Measurements from ENCODE around the gene WDR7. TPM values are rescaled to one million over a fixed set of nuclear protein-coding genes. Genes with fewer than 3 reads are reported as not detected.
A peak's percentile ranks its signal among the peaks of the same experiment; 100 is the strongest.

WDR7 gene
- total and polyA plus RNA-seq, 2 experiments from 2014 or later = 5.9 to 19.0 TPM

- peak overlapping the region; percentile 97 for H3K27ac ChIP-seq
- no peak overlapping the region for H2AFZ ChIP-seq
- no peaks in the 10 kb centered on the region for H3K36me3 ChIP-seq (replicated peaks; ENCODE audit: insufficient read depth, low read depth)
- no peaks in the 10 kb centered on the region for H3K9me3 ChIP-seq (ENCODE audit: low read depth)
- peaks cover 44% of the 10 kb centered on the region for H4K20me1 ChIP-seq (ENCODE audit: insufficient read depth, poor library complexity, severe bottlenecking)
- H3K4me3 ChIP-seq = peak overlapping the region; percentile 69
- no peak for DNase-seq (ENCODE audit: low spot score)
- peak overlapping the region; percentile 82 for H3K4me2 ChIP-seq
- H3K79me2 ChIP-seq = peaks cover 58% of the 10 kb centered on the region
- no peaks in the 10 kb centered on the region for H3K27me3 ChIP-seq
- WGBS (ENCODE audit: low lambda C conversion rate, missing lambda C conversion rate) = 16% methylated on average over 8 of the region's 8 CpGs
- H3K4me1 ChIP-seq (ENCODE audit: insufficient read depth) = peaks cover 22% of the 10 kb centered on the region
- no peaks in the 10 kb centered on the region for H3K9me2 ChIP-seq (replicated peaks; ENCODE audit: insufficient read depth)
- TF ChIP-seq CTCF (IDR thresholded peaks at IDR 0.05; ENCODE audit: poor library complexity) = no peak
- no peak for TF ChIP-seq EZH2phosphoT487 (IDR thresholded peaks at IDR 0.05; ENCODE audit: low read depth, severe bottlenecking, unreplicated experiment)
- TF ChIP-seq EZH2 (IDR thresholded peaks at IDR 0.05; ENCODE audit: borderline replicate concordance) = no peak
Observed at GRCh38 chr18:56637176-56637575, 14.0 kb upstream of the WDR7 start.

GRCh38 chr18:56637711-56638231 is 13.4 kb upstream of the WDR7 start:
- H2AFZ ChIP-seq = peak overlapping the region; percentile 55
- DNase-seq (ENCODE audit: low spot score) = peak; percentile 34
- H3K9me3 ChIP-seq (ENCODE audit: low read depth) = no peaks in the 10 kb centered on the region
- H3K36me3 ChIP-seq (replicated peaks; ENCODE audit: insufficient read depth, low read depth) = no peaks in the 10 kb centered on the region
- peak overlapping the region; percentile 82 for H3K4me2 ChIP-seq
- H3K27ac ChIP-seq = peak overlapping the region; percentile 97
- peaks cover 17% of the 10 kb centered on the region for H3K4me1 ChIP-seq (ENCODE audit: insufficient read depth)
- TF ChIP-seq CTCF (IDR thresholded peaks at IDR 0.05; ENCODE audit: poor library complexity) = no peak
- no peak for TF ChIP-seq EZH2phosphoT487 (IDR thresholded peaks at IDR 0.05; ENCODE audit: low read depth, severe bottlenecking, unreplicated experiment)
- TF ChIP-seq EZH2 (IDR thresholded peaks at IDR 0.05; ENCODE audit: borderline replicate concordance) = no peak
- H4K20me1 ChIP-seq (ENCODE audit: insufficient read depth, poor library complexity, severe bottlenecking) = peaks cover 38% of the 10 kb centered on the region
- peak overlapping the region; percentile 69 for H3K4me3 ChIP-seq
- peaks cover 52% of the 10 kb centered on the region for H3K79me2 ChIP-seq
- no peaks in the 10 kb centered on the region for H3K27me3 ChIP-seq
- WGBS (ENCODE audit: low lambda C conversion rate, missing lambda C conversion rate) = 2% methylated on average over 18 of the region's 18 CpGs
- no peaks in the 10 kb centered on the region for H3K9me2 ChIP-seq (replicated peaks; ENCODE audit: insufficient read depth)

- peaks cover 36% of the 10 kb centered on the region for H4K20me1 ChIP-seq (ENCODE audit: insufficient read depth, poor library complexity, severe bottlenecking)
- peaks cover 47% of the 10 kb centered on the region for H3K79me2 ChIP-seq
- peak; percentile 100 for DNase-seq (ENCODE audit: low spot score)
- no peaks in the 10 kb centered on the region for H3K9me2 ChIP-seq (replicated peaks; ENCODE audit: insufficient read depth)
- H3K9me3 ChIP-seq (ENCODE audit: low read depth) = no peaks in the 10 kb centered on the region
- H2AFZ ChIP-seq = peak within 1 kb of the TSS; percentile 85
- H3K4me2 ChIP-seq = peak within 1 kb of the TSS; percentile 82
- H3K27me3 ChIP-seq = no peaks in the 10 kb centered on the region
- peak within 1 kb of the TSS; percentile 69 for H3K4me3 ChIP-seq
- WGBS (ENCODE audit: low lambda C conversion rate, missing lambda C conversion rate) = 4% methylated on average over 63 of the region's 64 CpGs
- H3K27ac ChIP-seq = peak within 1 kb of the TSS; percentile 97
- H3K36me3 ChIP-seq (replicated peaks; ENCODE audit: insufficient read depth, low read depth) = no peaks in the 10 kb centered on the region
- no peak for TF ChIP-seq EZH2 (IDR thresholded peaks at IDR 0.05; ENCODE audit: borderline replicate concordance)
- peaks cover 17% of the 10 kb centered on the region for H3K4me1 ChIP-seq (ENCODE audit: insufficient read depth)
Observed at GRCh38 chr18:56638232-56639103, 12.7 kb upstream of the WDR7 start, which contains the start of gene TXNL1. TXNL1 (minus strand) TSS chr18:56638592; CDS start chr18:56638440, 152 bp downstream.

GRCh38 chr18:56639104-56639381 is 12.1 kb upstream of the WDR7 start:
- peak overlapping the region; percentile 25 for H3K4me3 ChIP-seq
- H3K27me3 ChIP-seq = no peaks in the 10 kb centered on the region
- H3K36me3 ChIP-seq (replicated peaks; ENCODE audit: insufficient read depth, low read depth) = no peaks in the 10 kb centered on the region
- no peaks in the 10 kb centered on the region for H3K9me3 ChIP-seq (ENCODE audit: low read depth)
- peak overlapping the region; percentile 86 for H3K27ac ChIP-seq
- no peak for TF ChIP-seq EZH2 (IDR thresholded peaks at IDR 0.05; ENCODE audit: borderline replicate concordance)
- TF ChIP-seq EZH2phosphoT487 (IDR thresholded peaks at IDR 0.05; ENCODE audit: low read depth, severe bottlenecking, unreplicated experiment) = no peak
- TF ChIP-seq CTCF (IDR thresholded peaks at IDR 0.05; ENCODE audit: poor library complexity) = no peak
- H3K4me1 ChIP-seq (ENCODE audit: insufficient read depth) = peaks cover 17% of the 10 kb centered on the region
- H3K4me2 ChIP-seq = peak overlapping the region; percentile 72
- WGBS (ENCODE audit: low lambda C conversion rate, missing lambda C conversion rate) = 80% methylated on average over 6 of the region's 6 CpGs
- peak overlapping the region; percentile 85 for H2AFZ ChIP-seq
- DNase-seq (ENCODE audit: low spot score) = no peak
- H3K9me2 ChIP-seq (replicated peaks; ENCODE audit: insufficient read depth) = no peaks in the 10 kb centered on the region
- H3K79me2 ChIP-seq = peaks cover 41% of the 10 kb centered on the region
- peaks cover 34% of the 10 kb centered on the region for H4K20me1 ChIP-seq (ENCODE audit: insufficient read depth, poor library complexity, severe bottlenecking)
